Stimulated activated CD8-positive, alpha-beta memory T cell treated with anti-CD3 and anti-CD28 coated beads, Interleukin-7, amount 100 ng/mL, for 4 hours (primary cell): ENCODE measurements around the gene NFATC1.

Experiments used
- DNase-seq, 2 donors: peaks; one replicate each; pipeline ENCODE4 v3.0.0-alpha.2; 2020; ENCODE audit warnings: low read depth in 2 of 2

Gene NFATC1

DNA sequence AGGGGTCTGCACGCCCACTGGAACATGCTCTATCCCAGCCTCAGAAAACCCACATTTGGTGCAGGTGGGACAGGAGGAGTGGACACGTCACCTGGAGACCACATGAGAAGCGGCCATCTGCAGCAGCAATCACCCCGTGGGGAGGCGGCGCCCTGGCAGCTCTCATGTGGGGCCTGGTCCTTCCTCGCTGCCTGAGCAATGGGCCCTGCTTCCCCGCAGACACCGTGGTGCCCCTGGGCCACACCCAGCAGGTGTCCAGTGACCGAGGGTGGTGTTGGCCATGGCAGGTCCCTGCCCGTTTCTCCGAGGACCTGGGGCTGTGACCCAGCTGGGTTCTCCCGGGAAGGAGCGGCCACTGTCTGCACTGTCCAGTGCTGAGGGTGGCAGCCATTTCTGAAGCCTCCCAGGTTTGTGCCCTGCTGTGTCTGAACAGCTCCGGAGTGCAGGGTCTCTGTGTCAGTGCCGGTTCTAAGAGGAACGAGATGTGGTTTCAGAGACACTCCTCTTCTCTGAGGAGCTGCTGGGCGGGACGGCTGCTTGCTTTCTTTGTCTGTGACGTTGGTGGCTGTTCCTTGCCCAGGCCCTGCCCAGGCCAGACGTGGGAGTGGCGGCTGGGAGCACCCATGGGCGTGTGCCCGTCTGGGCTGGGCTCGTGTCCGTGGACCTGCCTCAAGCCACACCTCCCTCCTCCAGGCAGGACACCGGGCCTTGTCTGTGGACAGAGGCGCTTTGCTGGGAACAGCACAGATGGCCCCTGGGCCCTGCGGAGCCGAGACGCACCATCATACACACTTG, 44.8 kb downstream of the NFATC1 start:
- no peak for DNase-seq

DNA sequence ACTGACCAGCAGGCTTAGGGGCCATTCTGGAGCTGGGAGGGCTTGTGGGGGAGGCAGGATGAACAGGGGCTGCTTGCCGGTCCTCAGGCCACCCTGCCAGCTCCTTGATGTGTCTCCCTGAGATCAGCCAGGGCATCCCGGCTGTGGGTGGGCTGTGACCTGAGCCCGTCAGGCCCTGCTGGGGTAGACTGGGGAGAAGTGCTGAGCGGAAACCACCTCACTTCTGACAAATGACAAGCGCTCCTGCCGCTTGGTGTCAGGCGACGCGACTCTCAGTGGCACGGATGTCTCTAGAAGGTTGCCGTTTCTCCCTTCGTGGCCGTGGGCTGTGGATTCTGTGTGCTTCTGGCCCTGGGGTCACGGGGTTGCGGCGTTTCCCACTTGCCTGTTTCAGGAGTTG, 45.7 kb downstream of the NFATC1 start:
- DNase-seq: no peak

DNA sequence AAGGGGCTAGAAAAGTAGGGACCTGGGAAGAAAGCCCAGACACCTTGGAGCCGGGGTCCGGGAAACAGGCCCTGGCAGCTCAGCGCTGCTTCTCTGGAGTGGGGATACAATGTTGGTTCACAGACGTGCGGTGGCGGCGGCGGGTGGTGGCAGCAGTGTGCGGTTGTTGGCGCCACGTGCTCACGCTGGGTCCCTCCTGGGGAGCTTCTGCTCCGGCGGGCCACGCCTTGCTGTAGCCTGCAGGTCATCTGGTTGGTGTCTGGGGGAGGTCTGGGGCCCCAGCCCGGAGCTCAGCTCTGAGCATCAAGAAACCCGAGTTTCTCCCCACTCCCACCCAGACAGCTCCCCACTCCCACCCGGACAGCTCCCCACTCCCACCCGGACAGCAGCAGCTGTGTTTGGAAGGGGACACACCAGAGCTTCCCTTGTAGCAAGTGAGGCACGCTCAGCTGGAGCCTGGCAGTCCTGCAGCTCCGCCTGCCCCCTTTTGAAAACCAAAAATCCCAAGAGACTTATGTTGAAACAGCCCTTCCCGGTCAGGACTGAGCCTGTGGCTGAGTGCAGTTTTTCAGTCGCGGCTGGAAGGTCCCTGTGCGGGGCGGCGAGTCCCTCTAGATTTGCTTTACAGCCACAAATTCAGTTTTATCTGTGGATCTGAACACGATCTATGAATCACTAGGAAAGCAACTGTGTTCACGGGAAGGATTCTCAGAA, 46.9 kb downstream of the NFATC1 start:
- no peak for DNase-seq

DNA sequence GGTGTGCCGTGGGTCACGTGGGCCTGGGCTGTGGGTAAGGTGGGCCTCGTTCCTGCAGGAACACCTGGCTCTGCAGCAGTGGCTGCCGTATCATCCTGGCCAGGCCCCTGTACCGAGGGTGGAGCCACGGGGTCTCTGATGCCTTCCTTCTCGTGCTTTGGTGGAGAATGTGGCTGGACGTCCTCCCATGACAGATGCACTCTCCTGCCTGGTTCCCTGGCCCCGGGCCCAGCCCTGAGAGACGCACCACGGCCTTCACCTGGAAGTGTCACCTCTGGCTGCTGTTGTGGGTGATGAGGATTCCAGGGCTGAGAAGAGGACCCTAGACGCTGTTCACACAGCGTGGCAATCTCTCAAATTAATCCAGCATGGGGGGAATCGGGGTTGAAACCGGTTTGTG, 49.5 kb downstream of the NFATC1 start:
- no peak for DNase-seq

GRCh38 chr18:79445696-79446561, 50.2 kb downstream of the NFATC1 start:
- DNase-seq: no peak

GRCh38 chr18:79446931-79447330, 51.2 kb downstream of the NFATC1 start:
- no peak for DNase-seq

DNA sequence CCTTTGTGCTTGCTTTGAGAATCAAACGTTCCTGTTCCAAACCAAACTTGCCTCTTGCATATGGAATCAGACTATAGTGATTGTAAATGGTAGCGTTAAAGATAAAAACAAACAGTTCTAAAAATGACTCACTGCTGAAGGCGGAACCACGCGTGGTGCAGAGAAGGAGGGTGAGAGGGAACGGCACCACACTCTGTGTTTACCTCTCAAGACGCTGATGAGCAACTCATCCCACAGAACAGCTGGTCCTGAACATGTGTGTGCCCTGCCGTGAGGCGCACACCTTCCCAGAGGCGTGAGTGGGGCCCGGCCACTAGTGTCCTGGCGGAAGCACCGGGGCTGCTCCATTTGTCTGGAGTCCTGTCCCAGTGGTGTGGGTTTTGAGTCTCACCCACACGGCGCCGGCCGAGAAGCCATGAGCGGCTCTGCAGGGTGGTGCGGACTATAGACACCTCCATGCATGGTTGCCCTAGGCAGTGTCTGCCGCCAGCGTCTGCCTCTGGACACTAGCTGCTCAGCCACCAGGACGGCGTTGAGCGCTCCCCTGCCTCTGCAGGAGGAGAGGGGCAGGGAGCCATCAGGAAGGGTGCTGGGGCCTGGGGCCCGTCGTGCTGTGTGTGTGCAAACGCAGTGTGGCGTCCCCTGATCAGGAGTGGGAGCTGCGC, 52.1 kb downstream of the NFATC1 start:
- no peak for DNase-seq

- DNase-seq: no peak
These were observed 52.9 kb downstream of the NFATC1 start for GRCh38 chr18:79448621-79449020.

- no peak for DNase-seq
These were observed 54.0 kb downstream of the NFATC1 start for GRCh38 chr18:79449551-79450288.

DNA sequence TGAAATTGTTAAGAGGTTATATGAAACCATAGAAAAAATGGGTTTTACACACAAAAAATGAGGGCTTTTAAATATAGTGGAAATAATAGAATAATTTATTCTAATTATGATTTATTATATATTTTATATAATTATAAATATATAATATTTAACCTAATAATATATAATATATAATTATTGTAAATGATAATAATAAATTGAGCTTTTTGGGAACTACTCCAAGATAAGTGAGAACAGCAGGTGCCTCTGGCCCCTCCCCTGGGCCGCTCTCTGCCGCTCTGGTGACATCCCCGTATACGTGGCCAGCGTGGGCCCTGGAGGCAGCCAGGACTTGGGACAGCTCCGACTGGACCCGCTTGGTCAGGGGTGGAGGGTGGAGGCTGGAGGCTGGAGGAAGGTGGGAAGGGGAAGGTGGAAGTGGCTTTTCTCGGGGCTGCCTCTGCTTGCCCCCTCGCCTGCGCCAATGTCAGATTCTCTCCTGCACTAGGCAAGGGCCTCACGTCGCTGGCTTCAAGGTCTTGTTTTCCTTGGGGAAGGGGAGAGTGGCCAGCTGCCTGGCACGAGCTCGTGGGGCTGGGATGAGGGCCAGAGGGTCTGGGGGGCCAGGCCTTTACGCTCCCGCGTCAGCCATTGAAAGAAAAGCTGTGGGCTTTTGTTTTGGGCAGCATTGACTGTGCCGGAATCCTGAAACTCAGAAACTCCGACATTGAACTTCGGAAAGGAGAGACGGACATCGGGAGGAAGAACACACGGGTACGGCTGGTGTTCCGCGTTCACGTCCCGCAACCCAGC, 54.8 kb downstream of the NFATC1 start:
- DNase-seq: no peak

- DNase-seq: no peak
These were observed 55.8 kb downstream of the NFATC1 start for GRCh38 chr18:79451237-79452125.

GRCh38 chr18:79452190-79452990, 56.7 kb downstream of the NFATC1 start:
- no peak for DNase-seq

DNA sequence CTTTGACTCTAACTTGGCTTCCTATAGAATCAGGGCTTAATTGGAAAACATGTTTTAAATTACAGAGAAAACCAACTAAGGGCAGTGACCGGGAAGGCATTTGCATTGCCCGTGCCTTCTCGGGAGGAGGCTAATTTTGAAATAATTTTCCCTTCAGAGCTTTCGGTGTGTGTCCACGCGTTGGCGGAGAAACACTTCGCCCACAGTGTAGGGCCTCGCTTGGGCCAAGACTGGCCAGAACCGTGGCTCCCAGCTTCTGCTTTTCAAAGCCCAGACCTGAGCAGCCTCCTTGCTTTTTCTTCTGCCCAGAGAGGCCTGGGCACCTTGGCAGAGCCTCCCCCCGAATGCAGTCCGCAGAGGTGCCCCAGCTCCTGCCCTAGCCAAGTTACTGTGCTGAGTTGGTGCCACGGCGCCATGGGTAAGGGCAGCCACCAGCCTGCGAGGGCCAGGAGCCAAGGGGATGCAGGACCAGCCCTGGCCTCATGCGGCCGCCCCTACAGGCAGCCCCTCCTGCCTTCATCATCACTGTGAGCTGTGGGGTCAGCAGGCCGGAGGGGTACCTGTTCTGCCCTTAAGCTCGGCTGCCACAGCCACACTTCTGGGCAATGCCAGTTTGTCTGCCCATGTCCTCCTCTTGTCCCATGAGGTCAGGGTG, 57.4 kb downstream of the NFATC1 start:
- DNase-seq: no peak

DNA sequence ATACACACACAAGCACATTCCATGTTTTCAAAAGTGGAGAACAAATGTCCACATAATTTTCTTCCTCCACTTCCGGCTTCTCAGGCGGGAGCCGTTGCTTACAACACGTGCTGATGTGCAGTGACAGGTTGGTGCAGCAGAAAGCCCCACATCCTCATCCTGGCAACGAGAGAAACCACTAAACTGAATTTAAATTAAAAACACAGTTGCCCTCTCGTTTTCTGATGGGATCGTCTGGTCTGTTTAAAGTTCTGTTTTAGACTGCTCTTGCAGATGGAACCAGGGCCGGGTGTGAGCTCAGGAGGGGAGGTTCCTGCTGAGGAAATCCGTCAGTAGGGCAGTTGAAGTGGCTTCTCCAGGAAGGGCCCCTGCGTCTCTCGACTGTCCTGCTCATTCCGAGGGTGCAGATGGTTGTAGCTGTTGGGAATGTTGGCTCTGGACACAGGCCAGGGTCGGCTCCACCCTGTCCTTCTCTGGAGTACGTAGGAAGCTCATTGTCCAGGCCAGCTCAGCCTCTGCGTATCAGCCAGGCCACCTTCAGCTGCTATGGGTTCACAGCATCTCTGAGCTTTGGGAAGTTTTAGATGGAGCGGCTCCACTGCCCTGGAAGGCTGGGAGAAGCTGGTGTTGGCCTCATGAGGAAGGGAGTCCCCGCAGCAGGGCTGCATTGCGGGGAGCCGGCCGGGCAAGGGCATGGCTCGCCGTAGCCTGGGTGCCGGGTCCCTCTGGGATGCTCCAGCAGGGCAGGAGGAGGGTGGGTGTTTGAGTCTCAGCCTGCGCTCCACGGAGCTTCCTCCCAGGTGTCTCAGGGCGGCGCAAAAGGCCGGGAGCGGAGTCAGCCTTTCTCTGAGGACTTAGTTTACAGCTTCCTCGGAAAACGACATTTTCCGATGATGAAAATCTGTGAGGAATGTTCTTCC, 58.3 kb downstream of the NFATC1 start:
- no peak for DNase-seq

DNA sequence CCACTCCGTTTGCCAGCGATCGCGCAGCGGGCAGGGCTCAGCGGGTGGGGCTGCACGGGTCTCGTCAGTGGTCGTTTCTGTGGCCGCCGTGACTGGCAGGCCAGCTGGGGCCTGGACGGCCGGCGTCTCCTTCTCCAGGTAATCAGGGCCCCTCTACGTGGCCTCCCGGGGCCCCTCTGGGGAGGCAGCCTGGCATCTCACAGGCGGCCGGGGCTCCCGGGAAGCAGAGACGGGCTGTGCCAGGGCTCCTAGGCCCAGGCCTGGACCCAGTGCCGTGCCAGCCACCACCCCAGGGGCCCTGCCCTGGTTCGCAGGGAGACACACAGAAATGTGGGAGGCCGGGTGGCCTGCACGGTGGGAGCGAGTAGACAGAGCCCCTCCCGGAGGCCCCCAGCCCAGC, 59.5 kb downstream of the NFATC1 start:
- DNase-seq: no peak

DNA sequence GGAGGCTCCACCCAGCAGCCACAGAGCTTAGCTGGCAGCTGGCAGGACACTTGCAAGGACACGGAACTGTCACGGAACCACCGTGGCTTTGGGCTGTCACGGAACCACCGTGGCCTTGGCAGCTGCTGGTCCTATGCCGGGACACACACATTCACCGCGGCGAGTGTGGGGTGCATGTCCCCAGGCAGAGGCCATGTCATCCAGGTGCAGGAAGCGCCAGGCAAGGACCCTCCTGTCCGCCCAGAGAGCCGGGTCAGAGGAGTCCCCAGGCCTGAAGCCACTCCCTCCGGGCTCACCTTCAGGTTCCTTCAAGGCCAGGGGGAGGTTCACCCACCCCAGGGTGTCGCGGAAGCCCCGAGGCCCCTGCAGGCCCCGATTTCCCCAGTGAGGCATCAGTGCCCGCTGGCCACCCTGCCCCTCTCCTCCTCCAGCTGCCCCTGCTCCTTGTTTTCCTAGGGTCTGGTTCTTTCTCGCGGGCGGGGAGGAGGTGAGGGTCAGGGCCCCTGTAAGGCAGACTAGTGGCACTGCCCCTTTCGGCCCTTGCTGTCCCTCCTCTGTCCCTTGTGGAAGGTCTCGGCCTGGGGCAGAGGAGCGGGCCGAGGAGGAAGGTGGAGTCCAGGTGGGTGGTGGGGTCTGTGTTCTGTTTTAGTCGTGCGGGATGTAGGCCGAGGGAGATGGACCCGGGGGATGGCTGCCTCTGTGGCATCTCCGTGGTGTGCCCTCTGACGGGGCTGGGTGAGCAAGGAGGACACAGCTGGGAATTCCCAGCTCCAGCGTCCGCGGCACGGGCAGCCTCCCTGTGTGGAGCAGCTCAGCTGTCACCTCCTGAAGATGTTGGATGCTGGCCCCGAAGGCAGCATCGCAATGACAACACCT, 60.6 kb downstream of the NFATC1 start:
- no peak for DNase-seq
